Erythroblast (primary cell): ENCODE results near the gene SCML1.

Experiments
- GATA1 ChIP-seq: IDR thresholded peaks from 2 replicates; pipeline ENCODE4 v1.6.1; 2011; ENCODE audit warnings: low read depth, mild to moderate bottlenecking, control low read depth, low read length, moderate library complexity
- POLR2A ChIP-seq: IDR thresholded peaks from 2 replicates; pipeline ENCODE4 v1.6.1; 2011; ENCODE audit warnings: mild to moderate bottlenecking, low read length

GRCh38 chrX:17787557-17787956 is 50.3 kb downstream of the SCML1 start:
- TF ChIP-seq POLR2A = no peak
- TF ChIP-seq GATA1 = no peak
